IMR-90 (cell line): ENCODE results near the gene TENM3. TPM values are rescaled to one million over a fixed set of nuclear protein-coding genes. Genes with fewer than 3 reads are reported as not detected.

ENCODE experiments used
- ATAC-seq: fragments of 200-7000 bp; cut with Tn5 transposase; 2 replicates; pipeline ENCODE4 v1.9.1; 2020; ENCODE audit warnings: low read depth, mild to moderate bottlenecking, moderate library complexity
- BruUV-seq: library from RNA; stranded (reverse); fragments of 400-500 nt; replicated peaks from 2 replicates; lab custom pipeline; 2021; lab: Mats Ljungman, UMichigan
- CTCF ChIA-PET: fragments of 300-600 bp; formaldehyde crosslinking; extraction: SDS; loops from one replicate; lab custom pipeline; 2021; ENCODE audit warnings: antibody characterized with exemption; lab: Yijun Ruan, JAX
- POLR2A ChIA-PET: fragments of 300-600 bp; sonication (Branson Sonifier 250); formaldehyde crosslinking; loops from one replicate; lab custom pipeline; 2022; ENCODE audit warnings: antibody characterized with exemption; ENCODE audit not compliant: unreplicated experiment; lab: Charles Lee
- DNase-seq: peaks from one replicate; pipeline ENCODE4 v3.0.0; 2013
- H2AFZ ChIP-seq: replicated peaks from 2 replicates; pipeline ENCODE3; 2013; ENCODE audit warnings: low read length, mild to moderate bottlenecking; ENCODE audit not compliant: poor library complexity
- H2AK5ac ChIP-seq: 2 replicates; pipeline ENCODE4 v1.6.1; 2013; ENCODE audit warnings: low read depth, low read length, inconsistent platforms
- H2AK9ac ChIP-seq: replicated peaks from 2 replicates; pipeline ENCODE3; 2013; ENCODE audit warnings: mild to moderate bottlenecking, low read depth, low read length, moderate library complexity; ENCODE audit not compliant: poor library complexity
- H2BK120ac ChIP-seq: 2 replicates; pipeline ENCODE4 v1.6.1; 2013; ENCODE audit warnings: low read depth, low read length, inconsistent platforms
- H2BK15ac ChIP-seq: 3 replicates; pipeline ENCODE4 v1.6.1; 2013; ENCODE audit warnings: low read depth, low read length, inconsistent platforms
- H2BK20ac ChIP-seq: 2 replicates; pipeline ENCODE4 v1.6.1; 2013; ENCODE audit warnings: low read depth, mild to moderate bottlenecking, inconsistent platforms, low read length, moderate library complexity
- H2BK5ac ChIP-seq: 2 replicates; pipeline ENCODE4 v1.6.1; 2013; ENCODE audit warnings: mild to moderate bottlenecking, low read depth, low read length, inconsistent platforms; ENCODE audit not compliant: poor library complexity, severe bottlenecking
- H3K14ac ChIP-seq: replicated peaks from 2 replicates; pipeline ENCODE4 v1.6.1; 2013; ENCODE audit warnings: low read depth, low read length, inconsistent platforms
- H3K18ac ChIP-seq: 2 replicates; pipeline ENCODE4 v1.6.1; 2013; ENCODE audit warnings: low read depth, low read length, control low read depth
- H3K23ac ChIP-seq: 2 replicates; pipeline ENCODE4 v1.6.1; 2013; ENCODE audit warnings: low read depth, low read length, inconsistent platforms
- H3K27ac ChIP-seq: 2 replicates; pipeline ENCODE4 v1.5.1; 2013; ENCODE audit warnings: mild to moderate bottlenecking, control low read depth, low read length; ENCODE audit not compliant: insufficient read depth
- H3K27me3 ChIP-seq: 2 replicates; pipeline ENCODE4 v1.6.1; 2013; ENCODE audit warnings: low read length; ENCODE audit not compliant: control insufficient read depth, insufficient read depth
- H3K36me3 ChIP-seq: 2 replicates; pipeline ENCODE4 v1.6.1; 2013; ENCODE audit warnings: low read length, mixed read lengths; ENCODE audit not compliant: control insufficient read depth, insufficient read depth
- H3K4ac ChIP-seq: 2 replicates; pipeline ENCODE4 v1.6.1; 2013; ENCODE audit warnings: low read depth, low read length, inconsistent platforms
- H3K4me1 ChIP-seq: 2 replicates; pipeline ENCODE4 v1.6.1; 2013; ENCODE audit warnings: low read length, mixed read lengths; ENCODE audit not compliant: control insufficient read depth, insufficient read depth
- H3K4me2 ChIP-seq: 2 replicates; pipeline ENCODE4 v1.6.1; 2013; ENCODE audit warnings: low read depth, mild to moderate bottlenecking, control low read depth, low read length, moderate library complexity
- H3K4me3 ChIP-seq: 2 replicates; pipeline ENCODE4 v1.5.1; 2013; ENCODE audit warnings: low read depth, mild to moderate bottlenecking, control low read depth, low read length, moderate library complexity; ENCODE audit not compliant: insufficient read depth
- H3K56ac ChIP-seq: 2 replicates; pipeline ENCODE4 v1.6.1; 2013; ENCODE audit warnings: low read length, inconsistent platforms; ENCODE audit not compliant: insufficient read depth; ENCODE audit errors: extremely low read depth
- H3K79me1 ChIP-seq, 2 experiments: 2 replicates each; pipeline ENCODE4 v1.6.1; 2013; ENCODE audit warnings: low read length in 2 of 2, inconsistent platforms in 1 of 2, low read depth in 1 of 2
- H3K9ac ChIP-seq: 2 replicates; pipeline ENCODE4 v1.6.1; 2013; ENCODE audit warnings: low read depth, low read length, control low read depth
- H3K9me1 ChIP-seq: 2 replicates; pipeline ENCODE4 v1.6.1; 2013; ENCODE audit warnings: low read length, inconsistent platforms; ENCODE audit not compliant: insufficient read depth
- H3K9me3 ChIP-seq: 2 replicates; pipeline ENCODE4 v1.6.1; 2013; ENCODE audit warnings: low read length; ENCODE audit not compliant: control insufficient read depth, insufficient read depth
- H4K20me1 ChIP-seq: 2 replicates; pipeline ENCODE4 v1.6.1; 2013; ENCODE audit warnings: low read length, inconsistent platforms; ENCODE audit not compliant: insufficient read depth
- H4K5ac ChIP-seq: 2 replicates; pipeline ENCODE4 v1.6.1; 2013; ENCODE audit warnings: mild to moderate bottlenecking, low read depth, low read length, control low read depth
- H4K8ac ChIP-seq, 2 experiments: 2 replicates each; pipeline ENCODE4 v1.6.1; 2013; ENCODE audit warnings: low read depth in 2 of 2, low read length in 2 of 2, control low read depth in 1 of 2, inconsistent platforms in 1 of 2
- H4K91ac ChIP-seq: 2 replicates; pipeline ENCODE4 v1.6.1; 2013; ENCODE audit warnings: low read depth, low read length, inconsistent platforms; ENCODE audit not compliant: insufficient read depth
- BHLHE40 ChIP-seq: fragments of 150-350 bp; IDR thresholded peaks from 2 replicates; pipeline ENCODE4 v1.6.1; 2016; ENCODE audit warnings: mild to moderate bottlenecking, low read depth, low read length
- MXI1 ChIP-seq: IDR thresholded peaks from 2 replicates; pipeline ENCODE4 v1.6.1; 2012; ENCODE audit warnings: low read depth, mild to moderate bottlenecking, low read length, moderate library complexity, borderline replicate concordance
- RAD21 ChIP-seq: IDR thresholded peaks from 2 replicates; pipeline ENCODE4 v1.6.1; 2012; ENCODE audit warnings: low read length, improper control_type of control experiment
- USF2 ChIP-seq: fragments of 150-350 bp; IDR thresholded peaks from 2 replicates; pipeline ENCODE4 v1.6.1; 2017; ENCODE audit warnings: mild to moderate bottlenecking, antibody characterized with exemption, low read length, low read depth
- whole genome bisulfite sequencing, 2 experiments: methylation state at CpG; one replicate each; pipeline versions ENCODE4 v1.1.5 to v1.1.7; 2013; ENCODE audit warnings: missing lambda C conversion rate in 2 of 2; ENCODE audit not compliant: insufficient read length in 1 of 2; ENCODE audit errors: extremely low coverage in 2 of 2; 5-methylcytosine and 5-hydroxymethylcytosine counted together
- dilution Hi-C: fragments of 300-500 bp; cut with HindIII; formaldehyde crosslinking; loops from one replicate; pipeline ENCODE4 v1.14.3; 2018; ENCODE audit warnings: low sequenced_read_pairs; ENCODE audit not compliant: unreplicated experiment
- in situ Hi-C: fragments of 300-500 bp; cut with MboI; formaldehyde crosslinking; loops from 3 replicates; pipeline ENCODE4 v1.14.3; 2019; ENCODE audit warnings: low sequenced_read_pairs, inconsistent platforms, mixed read lengths
- intact Hi-C: fragments of 100-400 bp; cut with micrococcal nuclease; formaldehyde crosslinking; loops from 2 replicates; pipeline ENCODE4 v1.10.0; 2022
- polyA plus RNA-seq, 3 experiments: library from polyadenylated mRNA; depleted of rRNA; stranded (reverse); fragments of >200 nt; gene quantifications; 2 replicates each; pipeline ENCODE4 v1.2.3, GENCODE V29; 2012; ENCODE audit warnings: low replicate concordance in 1 of 3
- total RNA-seq: library from RNA; depleted of rRNA; stranded (reverse); fragments of >200 nt; gene quantifications from 2 replicates; pipeline ENCODE4 v1.2.3, GENCODE V29; 2012

The TENM3 gene
- total and polyA plus RNA-seq, 2 of the 4 experiments (the other 2 are of a cell fraction) = 29.9 to 173 TPM

- ATAC-seq (peak; percentile 51), DNase-seq (peak; percentile 57)
- H3K4me3 ChIP-seq = no peak overlapping the region
- no TSS peak for BruUV-seq
- H3K4ac ChIP-seq = no peak overlapping the region
- in situ Hi-C loops (no loop called here), dilution Hi-C loops (no loop called here), intact Hi-C loops (no loop called here)
- no peak overlapping the region for H4K5ac ChIP-seq
- peaks cover 2% of the 10 kb centered on the region; the same call in 1 of the 2 replicates for H3K4me1 ChIP-seq
- H3K36me3 ChIP-seq = no peaks in the 10 kb centered on the region
- no peak overlapping the region for H2AFZ ChIP-seq
- peaks cover 2% of the 10 kb centered on the region; the same call in 1 of the 2 replicates for H3K9me1 ChIP-seq
- H2BK5ac ChIP-seq = no peak overlapping the region
- no peak overlapping the region for H2BK15ac ChIP-seq
- H3K9me3 ChIP-seq = no peaks in the 10 kb centered on the region
- H2BK20ac ChIP-seq = no peak overlapping the region
- no peak overlapping the region for H4K8ac ChIP-seq
- H2AK5ac ChIP-seq = no peak overlapping the region
- no peak overlapping the region for H3K9ac ChIP-seq
- 10% methylated on average over 2 of the region's 8 CpGs; no CpG with 5 or more reads in 1 of the 2 experiments for WGBS, 2 experiments
- no peak overlapping the region for H3K4me2 ChIP-seq
- H3K23ac ChIP-seq = no peak overlapping the region
- no peak overlapping the region for H3K56ac ChIP-seq
- H3K79me1 ChIP-seq = no peaks in the 10 kb centered on the region
- no peak overlapping the region for H2BK120ac ChIP-seq
- no peak overlapping the region for H3K14ac ChIP-seq
- no peaks in the 10 kb centered on the region for H4K20me1 ChIP-seq
- ChIA-PET POLR2A (no interaction called here), CTCF (interaction anchor here (1.2 kb wide), 1 partner anchor 10 kb away, joined by 3 read pairs; no protein-coding TSS in a partner anchor)
- H2AK9ac ChIP-seq = no peak overlapping the region
- TF ChIP-seq MXI1 (no peak), BHLHE40 (peak; percentile 54; the same call in 1 of the 2 replicates), RAD21 (no peak), USF2 (0 out of 2 replicates have a peak, but pooled peaks have one; percentile 8)
- H3K18ac ChIP-seq = no peak overlapping the region
- no peak overlapping the region for H3K27ac ChIP-seq
- H4K91ac ChIP-seq = no peak overlapping the region
- H3K27me3 ChIP-seq = no peaks in the 10 kb centered on the region
Measured at GRCh38 chr4:182738283-182739047, 495.3 kb downstream of the TENM3 start.
